WTC11 (cell line): ENCODE results near the gene GDA.

ENCODE experiments used
- CREB1 ChIP-seq: sonication (generic); formaldehyde crosslinking; IDR thresholded peaks from 2 replicates; pipeline ENCODE4 v1.8.0; 2023; ENCODE audit warnings: mild to moderate bottlenecking, missing genetic modification reagents
- EMX1 ChIP-seq: fragments of 250-450 bp; sonication (Bioruptor Pico); IDR thresholded peaks from 2 replicates; pipeline ENCODE4 v1.8.0; 2021; ENCODE audit warnings: mild to moderate bottlenecking
- JUN ChIP-seq: sonication (generic); formaldehyde crosslinking; IDR thresholded peaks from 2 replicates; pipeline ENCODE4 v1.8.0; 2023; ENCODE audit warnings: mild to moderate bottlenecking, missing genetic modification reagents
- ZNF138 ChIP-seq: sonication (generic); formaldehyde crosslinking; conservative IDR thresholded peaks from 2 replicates; pipeline ENCODE4 v1.8.1; 2022; ENCODE audit warnings: mild to moderate bottlenecking, moderate library complexity, missing genetic modification reagents
- TF ChIP-seq, protein P1 (sequence below): fragments of 200-600 bp; IDR thresholded peaks from 2 replicates; pipeline ENCODE4 v1.8.0; 2022; ENCODE audit warnings: antibody characterized with exemption
- TF ChIP-seq, protein P2 (sequence below): sonication (generic); formaldehyde crosslinking; IDR thresholded peaks from 2 replicates; pipeline ENCODE4 v1.8.1; 2022; ENCODE audit warnings: missing genetic modification reagents, borderline replicate concordance
- TF ChIP-seq, protein P3 (sequence below): sonication (generic); formaldehyde crosslinking; IDR thresholded peaks from 2 replicates; pipeline ENCODE4 v1.8.0; 2022; ENCODE audit warnings: mild to moderate bottlenecking, missing genetic modification reagents
- TF ChIP-seq, protein P4 (sequence below): sonication (generic); formaldehyde crosslinking; IDR thresholded peaks from 2 replicates; pipeline ENCODE4 v1.8.1; 2023; ENCODE audit warnings: mild to moderate bottlenecking, missing genetic modification reagents

DNA sequence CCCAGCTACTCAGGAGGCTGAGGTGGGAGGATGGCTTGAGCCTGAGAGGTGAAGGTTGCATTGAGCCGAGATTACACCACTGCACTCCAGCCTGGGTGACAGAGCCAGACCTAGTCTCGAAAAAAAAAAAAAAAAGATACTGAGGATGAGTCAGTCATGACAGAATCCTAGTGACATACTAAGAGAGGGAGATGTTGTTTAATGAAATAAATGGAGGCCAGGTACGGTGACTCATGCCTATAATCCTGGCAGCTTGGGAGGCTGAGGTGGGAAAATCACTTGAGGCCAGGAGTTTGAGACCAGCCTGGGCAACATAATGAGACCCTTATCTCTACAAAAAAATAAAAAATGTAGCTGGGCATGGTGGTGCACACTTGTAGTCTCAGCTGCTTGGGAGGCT lies 108.6 kb downstream of the GDA start:
- TF ChIP-seq, protein P1, sequence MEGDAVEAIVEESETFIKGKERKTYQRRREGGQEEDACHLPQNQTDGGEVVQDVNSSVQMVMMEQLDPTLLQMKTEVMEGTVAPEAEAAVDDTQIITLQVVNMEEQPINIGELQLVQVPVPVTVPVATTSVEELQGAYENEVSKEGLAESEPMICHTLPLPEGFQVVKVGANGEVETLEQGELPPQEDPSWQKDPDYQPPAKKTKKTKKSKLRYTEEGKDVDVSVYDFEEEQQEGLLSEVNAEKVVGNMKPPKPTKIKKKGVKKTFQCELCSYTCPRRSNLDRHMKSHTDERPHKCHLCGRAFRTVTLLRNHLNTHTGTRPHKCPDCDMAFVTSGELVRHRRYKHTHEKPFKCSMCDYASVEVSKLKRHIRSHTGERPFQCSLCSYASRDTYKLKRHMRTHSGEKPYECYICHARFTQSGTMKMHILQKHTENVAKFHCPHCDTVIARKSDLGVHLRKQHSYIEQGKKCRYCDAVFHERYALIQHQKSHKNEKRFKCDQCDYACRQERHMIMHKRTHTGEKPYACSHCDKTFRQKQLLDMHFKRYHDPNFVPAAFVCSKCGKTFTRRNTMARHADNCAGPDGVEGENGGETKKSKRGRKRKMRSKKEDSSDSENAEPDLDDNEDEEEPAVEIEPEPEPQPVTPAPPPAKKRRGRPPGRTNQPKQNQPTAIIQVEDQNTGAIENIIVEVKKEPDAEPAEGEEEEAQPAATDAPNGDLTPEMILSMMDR: no peak
- TF ChIP-seq, protein P2, sequence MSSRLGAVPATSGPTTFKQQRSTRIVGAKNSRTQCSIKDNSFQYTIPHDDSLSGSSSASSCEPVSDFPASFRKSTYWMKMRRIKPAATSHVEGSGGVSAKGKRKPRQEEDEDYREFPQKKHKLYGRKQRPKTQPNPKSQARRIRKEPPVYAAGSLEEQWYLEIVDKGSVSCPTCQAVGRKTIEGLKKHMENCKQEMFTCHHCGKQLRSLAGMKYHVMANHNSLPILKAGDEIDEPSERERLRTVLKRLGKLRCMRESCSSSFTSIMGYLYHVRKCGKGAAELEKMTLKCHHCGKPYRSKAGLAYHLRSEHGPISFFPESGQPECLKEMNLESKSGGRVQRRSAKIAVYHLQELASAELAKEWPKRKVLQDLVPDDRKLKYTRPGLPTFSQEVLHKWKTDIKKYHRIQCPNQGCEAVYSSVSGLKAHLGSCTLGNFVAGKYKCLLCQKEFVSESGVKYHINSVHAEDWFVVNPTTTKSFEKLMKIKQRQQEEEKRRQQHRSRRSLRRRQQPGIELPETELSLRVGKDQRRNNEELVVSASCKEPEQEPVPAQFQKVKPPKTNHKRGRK (CRISPR knock-in tag): no peak
- TF ChIP-seq, protein P3, sequence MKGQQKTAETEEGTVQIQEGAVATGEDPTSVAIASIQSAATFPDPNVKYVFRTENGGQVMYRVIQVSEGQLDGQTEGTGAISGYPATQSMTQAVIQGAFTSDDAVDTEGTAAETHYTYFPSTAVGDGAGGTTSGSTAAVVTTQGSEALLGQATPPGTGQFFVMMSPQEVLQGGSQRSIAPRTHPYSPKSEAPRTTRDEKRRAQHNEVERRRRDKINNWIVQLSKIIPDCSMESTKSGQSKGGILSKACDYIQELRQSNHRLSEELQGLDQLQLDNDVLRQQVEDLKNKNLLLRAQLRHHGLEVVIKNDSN (CRISPR knock-in tag): no peak
- no peak for TF ChIP-seq CREB1 (CRISPR knock-in tag)
- TF ChIP-seq, protein P4, sequence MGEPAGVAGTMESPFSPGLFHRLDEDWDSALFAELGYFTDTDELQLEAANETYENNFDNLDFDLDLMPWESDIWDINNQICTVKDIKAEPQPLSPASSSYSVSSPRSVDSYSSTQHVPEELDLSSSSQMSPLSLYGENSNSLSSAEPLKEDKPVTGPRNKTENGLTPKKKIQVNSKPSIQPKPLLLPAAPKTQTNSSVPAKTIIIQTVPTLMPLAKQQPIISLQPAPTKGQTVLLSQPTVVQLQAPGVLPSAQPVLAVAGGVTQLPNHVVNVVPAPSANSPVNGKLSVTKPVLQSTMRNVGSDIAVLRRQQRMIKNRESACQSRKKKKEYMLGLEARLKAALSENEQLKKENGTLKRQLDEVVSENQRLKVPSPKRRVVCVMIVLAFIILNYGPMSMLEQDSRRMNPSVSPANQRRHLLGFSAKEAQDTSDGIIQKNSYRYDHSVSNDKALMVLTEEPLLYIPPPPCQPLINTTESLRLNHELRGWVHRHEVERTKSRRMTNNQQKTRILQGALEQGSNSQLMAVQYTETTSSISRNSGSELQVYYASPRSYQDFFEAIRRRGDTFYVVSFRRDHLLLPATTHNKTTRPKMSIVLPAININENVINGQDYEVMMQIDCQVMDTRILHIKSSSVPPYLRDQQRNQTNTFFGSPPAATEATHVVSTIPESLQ (CRISPR knock-in tag): no peak
- TF ChIP-seq JUN (CRISPR knock-in tag): no peak
- no peak for TF ChIP-seq EMX1
- no peak for TF ChIP-seq ZNF138
